ENCODE results near the gene ACAP2.
"Not testable (repeated sequence)": the region's sequence is repeated elsewhere in the genome, so short reads cannot be mapped to it uniquely, and the experiment has no call there.

DNA sequence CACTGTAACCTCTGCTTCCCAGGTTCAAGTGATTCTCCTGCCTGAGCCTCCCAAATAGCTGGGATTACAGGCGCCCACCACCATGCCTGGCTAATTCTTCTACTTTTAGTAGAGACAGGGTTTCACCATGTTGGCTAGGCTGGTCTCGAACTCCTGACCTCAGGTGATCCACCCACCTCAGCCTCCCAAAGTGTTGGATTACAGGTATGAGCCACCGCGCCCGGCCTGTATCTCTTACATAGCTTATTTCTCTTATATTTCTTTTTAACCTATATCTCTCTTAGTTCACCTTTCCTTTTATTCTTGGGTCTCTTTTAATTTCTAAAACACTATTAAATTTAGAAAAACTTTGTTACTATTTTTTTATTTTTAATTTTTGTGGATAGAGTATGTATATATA is 213.9 kb downstream of the ACAP2 start:
- TF ChIP-seq, protein P1, sequence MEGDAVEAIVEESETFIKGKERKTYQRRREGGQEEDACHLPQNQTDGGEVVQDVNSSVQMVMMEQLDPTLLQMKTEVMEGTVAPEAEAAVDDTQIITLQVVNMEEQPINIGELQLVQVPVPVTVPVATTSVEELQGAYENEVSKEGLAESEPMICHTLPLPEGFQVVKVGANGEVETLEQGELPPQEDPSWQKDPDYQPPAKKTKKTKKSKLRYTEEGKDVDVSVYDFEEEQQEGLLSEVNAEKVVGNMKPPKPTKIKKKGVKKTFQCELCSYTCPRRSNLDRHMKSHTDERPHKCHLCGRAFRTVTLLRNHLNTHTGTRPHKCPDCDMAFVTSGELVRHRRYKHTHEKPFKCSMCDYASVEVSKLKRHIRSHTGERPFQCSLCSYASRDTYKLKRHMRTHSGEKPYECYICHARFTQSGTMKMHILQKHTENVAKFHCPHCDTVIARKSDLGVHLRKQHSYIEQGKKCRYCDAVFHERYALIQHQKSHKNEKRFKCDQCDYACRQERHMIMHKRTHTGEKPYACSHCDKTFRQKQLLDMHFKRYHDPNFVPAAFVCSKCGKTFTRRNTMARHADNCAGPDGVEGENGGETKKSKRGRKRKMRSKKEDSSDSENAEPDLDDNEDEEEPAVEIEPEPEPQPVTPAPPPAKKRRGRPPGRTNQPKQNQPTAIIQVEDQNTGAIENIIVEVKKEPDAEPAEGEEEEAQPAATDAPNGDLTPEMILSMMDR (IDR thresholded peaks at IDR 0.05; ENCODE audit: poor library complexity), result not testable (repeated sequence)
- TF ChIP-seq EZH2 (IDR thresholded peaks at IDR 0.05; ENCODE audit: borderline replicate concordance); EZH2phosphoT487 (IDR thresholded peaks at IDR 0.05; ENCODE audit: low read depth, severe bottlenecking, unreplicated experiment): not testable (repeated sequence)

Data from hepatocyte (in vitro differentiated cells).